Cardiac fibroblast (primary cell): ENCODE data around the gene ANKRD44.
"Not testable (repeated sequence)": the region's sequence is repeated elsewhere in the genome, so short reads cannot be mapped to it uniquely, and the experiment has no call there.

ENCODE experiments used
- DNase-seq, 2 donors: peaks; one replicate each; pipeline versions ENCODE4 v3.0.0 to v3.0.0-alpha.2; 2010; ENCODE audit warnings: low read depth in 2 of 2
- H3K4me3 ChIP-seq, 2 donors: replicated peaks in 1 of 2; 1 replicate in 1 of 2; 2 replicates in 1 of 2; pipeline ENCODE4 v1.5.1; 2011; ENCODE audit warnings: low read depth in 2 of 2, low read length in 2 of 2, mild to moderate bottlenecking in 2 of 2, moderate library complexity in 1 of 2
- TF ChIP-seq, protein P1 (sequence below): IDR thresholded peaks from one replicate; pipeline ENCODE4 v1.5.1; 2011; ENCODE audit warnings: low read depth, mild to moderate bottlenecking, low read length, inconsistent platforms

Gene ANKRD44

DNA sequence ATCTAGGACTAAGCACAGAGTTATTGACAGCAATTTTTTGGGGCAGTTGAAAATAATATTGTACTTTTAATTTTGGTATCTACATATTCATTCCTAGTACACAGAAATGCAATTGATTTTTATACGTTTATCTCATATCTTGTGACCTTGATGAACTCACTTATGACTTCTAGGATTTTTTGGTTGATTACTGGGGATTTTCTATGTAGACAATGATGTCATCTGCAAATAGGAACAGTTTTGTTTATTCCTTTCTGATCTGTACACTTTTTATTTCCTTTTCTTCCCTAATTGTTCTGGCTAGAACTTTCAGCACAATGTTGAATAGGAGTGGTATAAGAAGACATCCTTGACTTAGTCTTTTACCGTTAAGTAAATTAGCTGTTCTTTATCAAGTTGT, 240.6 kb downstream of the ANKRD44 start:
- no peak for DNase-seq
- TF ChIP-seq, protein P1, sequence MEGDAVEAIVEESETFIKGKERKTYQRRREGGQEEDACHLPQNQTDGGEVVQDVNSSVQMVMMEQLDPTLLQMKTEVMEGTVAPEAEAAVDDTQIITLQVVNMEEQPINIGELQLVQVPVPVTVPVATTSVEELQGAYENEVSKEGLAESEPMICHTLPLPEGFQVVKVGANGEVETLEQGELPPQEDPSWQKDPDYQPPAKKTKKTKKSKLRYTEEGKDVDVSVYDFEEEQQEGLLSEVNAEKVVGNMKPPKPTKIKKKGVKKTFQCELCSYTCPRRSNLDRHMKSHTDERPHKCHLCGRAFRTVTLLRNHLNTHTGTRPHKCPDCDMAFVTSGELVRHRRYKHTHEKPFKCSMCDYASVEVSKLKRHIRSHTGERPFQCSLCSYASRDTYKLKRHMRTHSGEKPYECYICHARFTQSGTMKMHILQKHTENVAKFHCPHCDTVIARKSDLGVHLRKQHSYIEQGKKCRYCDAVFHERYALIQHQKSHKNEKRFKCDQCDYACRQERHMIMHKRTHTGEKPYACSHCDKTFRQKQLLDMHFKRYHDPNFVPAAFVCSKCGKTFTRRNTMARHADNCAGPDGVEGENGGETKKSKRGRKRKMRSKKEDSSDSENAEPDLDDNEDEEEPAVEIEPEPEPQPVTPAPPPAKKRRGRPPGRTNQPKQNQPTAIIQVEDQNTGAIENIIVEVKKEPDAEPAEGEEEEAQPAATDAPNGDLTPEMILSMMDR = no peak
- H3K4me3 ChIP-seq = no peak overlapping the region

DNA sequence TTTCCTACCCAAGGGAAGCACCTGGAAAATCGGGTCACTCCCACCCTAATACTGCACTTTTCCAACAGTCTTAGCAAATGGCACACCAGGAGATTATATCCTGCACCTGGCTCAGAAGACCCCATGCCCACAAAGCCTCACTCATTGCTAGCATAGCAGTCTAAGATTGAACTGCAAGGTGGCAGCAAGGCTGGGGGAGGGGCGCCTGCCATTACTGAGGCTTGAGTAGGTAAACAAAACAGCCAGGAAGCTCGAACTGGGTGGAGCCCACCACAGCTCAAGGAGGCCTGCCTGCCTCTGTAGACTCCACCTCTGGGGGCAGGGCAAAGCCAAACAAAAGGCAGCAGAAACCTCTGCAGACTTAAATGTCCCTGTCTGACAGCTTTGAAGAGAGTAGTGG, 248.0 kb downstream of the ANKRD44 start:
- DNase-seq, H3K4me3 ChIP-seq: not testable (repeated sequence)

DNA sequence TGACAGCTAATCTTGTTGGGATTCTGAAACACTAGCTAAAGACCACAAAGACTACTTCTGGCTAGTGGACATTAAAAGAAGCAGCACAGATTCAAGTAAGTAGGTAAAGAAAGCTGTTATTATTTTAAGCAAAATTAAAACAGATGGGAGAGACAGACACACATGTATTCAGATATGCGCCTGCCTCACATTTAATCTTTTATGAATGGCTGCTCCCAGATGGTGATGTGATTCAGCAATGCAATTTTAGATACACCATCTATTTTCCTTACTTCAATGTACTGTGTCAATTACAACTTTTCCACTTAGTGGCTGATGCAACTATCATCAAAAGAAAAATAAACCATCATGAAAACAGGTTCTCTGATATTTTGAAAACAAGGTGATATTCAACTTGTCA, 251.1 kb downstream of the ANKRD44 start:
- H3K4me3 ChIP-seq = no peak overlapping the region
- TF ChIP-seq, protein P1 = no peak
- DNase-seq = no peak

DNA sequence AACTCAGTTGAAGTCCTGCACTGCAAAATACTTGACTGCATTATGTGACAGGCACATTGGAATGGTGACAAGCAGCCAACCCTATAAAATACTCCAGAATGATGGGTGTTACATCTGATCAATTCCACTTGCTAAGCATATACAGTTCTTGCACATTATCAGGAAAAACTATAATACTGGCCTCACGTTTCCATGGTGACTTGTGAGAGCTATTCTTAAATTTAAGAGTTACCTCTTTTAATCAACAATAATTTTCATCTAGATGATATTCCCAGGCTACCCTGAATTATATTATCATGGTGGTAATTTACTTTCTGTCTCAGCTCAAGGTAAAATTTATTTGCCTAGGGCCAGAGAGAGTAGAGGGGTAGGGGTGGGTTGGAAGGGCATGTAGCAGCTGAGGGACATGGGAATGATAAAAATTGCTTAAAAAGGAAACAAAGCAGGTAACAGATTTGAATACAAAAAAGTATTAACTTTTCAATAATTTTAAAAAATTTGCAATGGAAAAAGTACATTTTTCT, 251.7 kb downstream of the ANKRD44 start:
- H3K4me3 ChIP-seq = no peak overlapping the region
- no peak for DNase-seq
- TF ChIP-seq, protein P1 = no peak

DNA sequence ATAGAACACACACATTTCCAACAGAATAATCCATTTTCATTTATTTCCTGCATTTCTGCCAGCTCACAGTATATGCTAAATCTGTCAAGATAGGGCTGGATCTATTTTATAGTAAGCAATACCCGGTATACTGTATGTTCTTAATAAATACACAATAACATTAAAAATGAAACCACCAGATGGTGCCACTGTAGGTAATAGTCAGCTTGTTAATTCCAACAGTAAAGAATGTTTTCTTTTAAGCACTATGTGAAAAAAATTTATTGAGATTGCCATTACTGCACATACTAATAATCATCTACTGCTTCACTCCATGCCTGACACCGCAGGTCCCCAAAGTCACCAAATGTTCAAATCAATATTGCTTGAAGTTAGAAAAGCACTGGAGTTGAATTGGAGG, 252.6 kb downstream of the ANKRD44 start:
- TF ChIP-seq, protein P1 = no peak
- no peak overlapping the region for H3K4me3 ChIP-seq
- no peak for DNase-seq

DNA sequence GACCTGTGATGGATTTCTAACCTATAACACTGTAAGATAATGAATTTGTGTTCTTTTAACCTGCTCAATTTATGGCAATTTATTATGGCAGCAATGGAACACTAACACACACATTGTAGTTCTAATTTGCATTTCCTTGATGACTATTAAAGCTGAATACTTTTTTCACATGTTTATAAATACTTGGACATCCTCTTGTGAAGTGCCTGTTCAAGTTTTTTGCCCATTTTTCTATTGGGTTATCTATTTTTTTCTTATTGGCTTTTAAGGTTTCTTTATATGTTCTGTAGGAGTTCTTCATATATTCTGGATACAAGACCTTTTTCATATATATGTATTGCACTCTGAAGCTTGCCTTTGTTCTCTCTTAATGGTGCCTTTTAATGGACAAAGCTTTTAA, 255.5 kb downstream of the ANKRD44 start:
- no peak overlapping the region for H3K4me3 ChIP-seq
- TF ChIP-seq, protein P1 = no peak
- DNase-seq = no peak

DNA sequence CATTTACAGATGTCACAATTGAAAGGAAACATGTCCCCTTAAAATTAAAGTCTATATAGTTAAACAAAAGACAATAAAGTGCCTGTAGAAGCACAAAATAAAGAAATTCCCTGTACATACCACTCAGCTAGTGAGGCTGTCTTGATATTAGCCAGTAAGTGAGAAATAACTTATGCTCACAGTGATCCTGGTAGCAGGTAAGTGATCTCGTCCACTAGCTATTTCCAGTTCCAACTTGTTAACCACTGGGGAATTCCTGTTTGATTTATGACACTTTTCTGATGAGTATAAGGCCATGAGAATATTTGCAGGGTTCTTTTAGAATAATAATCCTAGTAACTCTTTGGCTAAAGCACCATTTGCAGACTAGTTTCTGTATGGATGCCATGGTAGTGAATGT, 256.1 kb downstream of the ANKRD44 start:
- TF ChIP-seq, protein P1 = no peak
- peak in 1 of 2 donors; percentile 7 for DNase-seq
- H3K4me3 ChIP-seq = no peak overlapping the region
